Measurements from ENCODE around the gene ST7. TPM values are rescaled to one million over a fixed set of nuclear protein-coding genes. Genes with fewer than 3 reads are reported as not detected.

ST7 gene
- polyA plus RNA-seq, 1 donor (not counting 4 experiments of a cell fraction or from before 2014, with no cell fraction given) = 16.9 TPM

DNA sequence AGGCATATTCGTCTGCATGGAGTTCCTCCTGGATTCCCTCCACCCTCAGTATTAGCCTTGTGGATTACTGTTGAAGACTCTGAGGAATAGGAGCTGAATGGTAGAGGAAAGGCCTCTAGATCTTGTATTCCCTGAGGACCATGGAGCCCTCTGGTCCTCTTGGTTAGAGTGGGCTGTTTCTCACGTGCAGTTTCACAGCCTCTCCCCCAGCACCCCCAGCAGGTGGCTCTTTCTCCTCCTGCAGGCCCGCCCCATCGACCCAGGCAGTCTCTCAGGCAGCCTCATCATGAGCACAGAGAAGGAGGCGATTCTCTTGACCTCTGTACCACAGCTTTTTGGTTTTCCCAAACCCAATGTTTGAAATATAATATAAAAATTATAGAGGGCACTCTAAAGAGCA lies 267.5 kb downstream of the ST7 start:
- Histone ChIP-seq H3K79me2 (ENCODE audit: control insufficient read depth, insufficient read depth, low read length) (no peaks in the 10 kb centered on the region), H3K27ac (ENCODE audit: control insufficient read depth, insufficient read depth, low read length) (no peak overlapping the region), H3K27me3 (ENCODE audit: control insufficient read depth, extremely low read depth, insufficient read depth, low read length) (no peaks in the 10 kb centered on the region), H3K9me1 (ENCODE audit: control insufficient read depth, extremely low read depth, insufficient read depth, low read length) (no peaks in the 10 kb centered on the region), H3K4me2 (ENCODE audit: control insufficient read depth, extremely low read depth, insufficient read depth, low read depth, low read length) (no peak overlapping the region), H3K4me1 (ENCODE audit: control insufficient read depth, extremely low read depth, insufficient read depth, low read length) (peaks cover 3% of the 10 kb centered on the region), H2AFZ (ENCODE audit: control insufficient read depth, low read length) (no peak overlapping the region), H4K20me1 (ENCODE audit: control insufficient read depth, extremely low read depth, insufficient read depth, low read length) (no peaks in the 10 kb centered on the region), H3K4me3 (ENCODE audit: control insufficient read depth in 2 of 3, extremely low read depth in 1 of 3, insufficient read depth in 2 of 3, low read depth in 1 of 3, low read length in 3 of 3) (no peak overlapping the region), H3K9me3 (ENCODE audit: control insufficient read depth, low read depth, low read length) (no peaks in the 10 kb centered on the region), H3K9ac (ENCODE audit: control insufficient read depth, extremely low read depth, insufficient read depth, low read length) (no peak overlapping the region), H3K36me3 (ENCODE audit: control insufficient read depth in 2 of 2, extremely low read depth in 1 of 2, insufficient read depth in 2 of 2, low read length in 2 of 2) (peaks cover 0 to 2% of the 10 kb centered on the region in 2 experiments)
- dilution Hi-C loops (cut with MboI; ENCODE audit: extremely low pct_ligation_motif_present, low sequenced_read_pairs) = no loop called here
- no peak for TF ChIP-seq EZH2 (IDR thresholded peaks at IDR 0.05; ENCODE audit: low read length)
- no peak for TF ChIP-seq CTCF (optimal IDR thresholded peaks at IDR 0.05 in 1 of 3, IDR thresholded peaks at IDR 0.05 in 1 of 3, conservative IDR thresholded peaks at IDR 0.05 in 1 of 3; ENCODE audit: extremely low read depth in 1 of 3, insufficient read depth in 2 of 3, low read length in 3 of 3)
- DNase-seq (ENCODE audit: low read depth, low spot score) (no peak), FAIRE-seq (no peak)

DNA sequence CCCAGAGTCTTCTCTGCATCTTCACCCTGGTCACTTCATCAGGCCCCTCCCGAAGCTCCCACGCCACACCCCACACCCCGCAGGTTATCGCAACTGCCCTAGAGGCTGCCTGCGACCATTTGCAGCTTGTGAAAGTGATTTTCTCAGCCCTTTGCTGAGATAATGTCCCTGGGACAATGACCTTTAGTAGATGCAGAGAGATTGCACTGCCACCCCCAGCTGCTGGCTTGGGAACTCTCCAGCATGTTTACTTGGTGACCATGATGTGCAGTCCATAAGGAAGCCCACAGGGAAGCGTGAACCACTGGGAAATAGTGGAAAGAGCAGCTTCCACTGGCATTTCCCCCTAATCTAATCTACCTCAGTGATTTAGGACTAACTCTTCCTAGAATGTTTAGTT lies 272.2 kb downstream of the ST7 start:
- no peaks in the 10 kb centered on the region for H3K9me3 ChIP-seq (ENCODE audit: control insufficient read depth, low read depth, low read length)
- H3K36me3 ChIP-seq (ENCODE audit: control insufficient read depth in 2 of 2, extremely low read depth in 1 of 2, insufficient read depth in 2 of 2, low read length in 2 of 2) = peaks cover 0 to 2% of the 10 kb centered on the region in 2 experiments
- H3K4me1 ChIP-seq (ENCODE audit: control insufficient read depth, extremely low read depth, insufficient read depth, low read length) = no peaks in the 10 kb centered on the region
- dilution Hi-C loops (cut with MboI; ENCODE audit: extremely low pct_ligation_motif_present, low sequenced_read_pairs) = no loop called here
- H4K20me1 ChIP-seq (ENCODE audit: control insufficient read depth, extremely low read depth, insufficient read depth, low read length) = no peaks in the 10 kb centered on the region
- no peak overlapping the region for H3K4me3 ChIP-seq (ENCODE audit: control insufficient read depth in 2 of 3, extremely low read depth in 1 of 3, insufficient read depth in 2 of 3, low read depth in 1 of 3, low read length in 3 of 3)
- FAIRE-seq (no peak), DNase-seq (ENCODE audit: low read depth, low spot score) (no peak)
- no peaks in the 10 kb centered on the region for H3K79me2 ChIP-seq (ENCODE audit: control insufficient read depth, insufficient read depth, low read length)
- H3K27ac ChIP-seq (ENCODE audit: control insufficient read depth, insufficient read depth, low read length) = no peak overlapping the region
- no peak overlapping the region for H3K9ac ChIP-seq (ENCODE audit: control insufficient read depth, extremely low read depth, insufficient read depth, low read length)
- no peaks in the 10 kb centered on the region for H3K9me1 ChIP-seq (ENCODE audit: control insufficient read depth, extremely low read depth, insufficient read depth, low read length)
- no peak overlapping the region for H3K4me2 ChIP-seq (ENCODE audit: control insufficient read depth, extremely low read depth, insufficient read depth, low read depth, low read length)
- TF ChIP-seq CTCF (optimal IDR thresholded peaks at IDR 0.05 in 1 of 3, IDR thresholded peaks at IDR 0.05 in 1 of 3, conservative IDR thresholded peaks at IDR 0.05 in 1 of 3; ENCODE audit: extremely low read depth in 1 of 3, insufficient read depth in 2 of 3, low read length in 3 of 3) (no peak), EZH2 (IDR thresholded peaks at IDR 0.05; ENCODE audit: low read length) (no peak)
- no peaks in the 10 kb centered on the region for H3K27me3 ChIP-seq (ENCODE audit: control insufficient read depth, extremely low read depth, insufficient read depth, low read length)
- no peak overlapping the region for H2AFZ ChIP-seq (ENCODE audit: control insufficient read depth, low read length)
